NT2/D1 (cell line): ENCODE results near the gene TRAPPC1.

Experiments
- SUZ12 ChIP-seq: IDR thresholded peaks from 2 replicates; pipeline ENCODE4 v1.6.1; 2011; ENCODE audit not compliant: insufficient read length, insufficient read depth; ENCODE audit errors: extremely low read depth
- YY1 ChIP-seq: IDR thresholded peaks from 2 replicates; pipeline ENCODE4 v1.6.1; 2011; ENCODE audit not compliant: insufficient read length, insufficient read depth
- ZNF274 ChIP-seq: IDR thresholded peaks from 2 replicates; pipeline ENCODE4 v1.6.1; 2011; ENCODE audit warnings: mild to moderate bottlenecking, low read depth, low read length

DNA sequence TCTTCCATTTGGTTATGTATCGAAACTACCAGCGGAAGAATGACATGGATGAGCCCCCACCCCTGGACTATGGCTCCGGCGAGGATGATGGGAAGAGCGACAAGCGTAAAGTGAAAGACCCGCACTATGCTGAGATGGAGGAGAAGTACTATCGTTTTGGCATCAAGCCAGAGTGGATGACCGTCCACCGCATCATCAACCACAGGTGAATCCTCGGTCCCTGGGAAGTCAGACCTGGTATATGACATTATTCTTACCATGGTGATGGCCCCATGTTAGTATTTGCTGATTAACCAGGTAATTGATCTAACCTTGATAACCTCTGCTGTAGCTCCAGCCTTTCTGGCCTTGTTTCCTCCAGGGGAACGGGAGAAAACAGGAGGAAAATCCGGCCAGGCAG, 34.7 kb downstream of the TRAPPC1 start:
- no peak for TF ChIP-seq SUZ12
- TF ChIP-seq ZNF274 = no peak
- no peak for TF ChIP-seq YY1
